Keratinocyte (primary cell): ENCODE measurements around the gene LANCL1. TPM values are rescaled to one million over a fixed set of nuclear protein-coding genes. Genes with fewer than 3 reads are reported as not detected.

Experiments used
- DNase-seq: peaks from one replicate; pipeline ENCODE4 v3.0.0-alpha.2; 2011; ENCODE audit warnings: low read depth, missing footprints, low spot score
- FAIRE-seq: peaks from 2 replicates; lab custom pipeline; 2011; peaks lifted over from hg19 to GRCh38; lab: Jason Lieb, UNC
- H2AFZ ChIP-seq: 2 replicates; pipeline ENCODE4 v1.6.0; 2012; ENCODE audit warnings: low read length, control low read depth, inconsistent platforms; ENCODE audit not compliant: control insufficient read depth
- H3K27ac ChIP-seq: 2 replicates; pipeline ENCODE4 v1.5.1; 2011; ENCODE audit warnings: low read length; ENCODE audit not compliant: control insufficient read depth, insufficient read depth
- H3K27me3 ChIP-seq: 3 replicates; pipeline ENCODE4 v1.6.0; 2011; ENCODE audit warnings: low read length; ENCODE audit not compliant: control insufficient read depth, insufficient read depth; ENCODE audit errors: extremely low read depth
- H3K36me3 ChIP-seq, 2 experiments: 2 replicates in 1 of 2; 3 replicates in 1 of 2; pipeline ENCODE4 v1.5.1; 2011; ENCODE audit warnings: low read length in 2 of 2, mild to moderate bottlenecking in 1 of 2; ENCODE audit not compliant: control insufficient read depth in 2 of 2, insufficient read depth in 2 of 2; ENCODE audit errors: extremely low read depth in 1 of 2
- H3K4me1 ChIP-seq: 3 replicates; pipeline ENCODE4 v1.5.1; 2011; ENCODE audit warnings: low read length; ENCODE audit not compliant: control insufficient read depth, insufficient read depth; ENCODE audit errors: extremely low read depth
- H3K4me2 ChIP-seq: 3 replicates; pipeline ENCODE4 v1.6.0; 2011; ENCODE audit warnings: low read depth, low read length; ENCODE audit not compliant: control insufficient read depth, insufficient read depth; ENCODE audit errors: extremely low read depth
- H3K4me3 ChIP-seq, 3 experiments: fragments of 200-600 bp in 1 of 3; sonication (generic) in 1 of 3; 2 replicates in 2 of 3; 3 replicates in 1 of 3; pipeline ENCODE4 v1.5.1; 2011 to 2016; ENCODE audit warnings: low read length in 3 of 3, mild to moderate bottlenecking in 3 of 3, control low read depth in 2 of 3, inconsistent platforms in 1 of 3, low read depth in 1 of 3, mixed read lengths in 1 of 3, mixed run types in 1 of 3, moderate library complexity in 1 of 3; ENCODE audit not compliant: control insufficient read depth in 2 of 3, insufficient read depth in 2 of 3; ENCODE audit errors: extremely low read depth in 1 of 3
- H3K79me2 ChIP-seq: 2 replicates; pipeline ENCODE4 v1.6.0; 2012; ENCODE audit warnings: low read length; ENCODE audit not compliant: control insufficient read depth, insufficient read depth
- H3K9ac ChIP-seq: 3 replicates; pipeline ENCODE4 v1.6.0; 2011; ENCODE audit warnings: low read length; ENCODE audit not compliant: control insufficient read depth, insufficient read depth; ENCODE audit errors: extremely low read depth
- H3K9me1 ChIP-seq: 3 replicates; pipeline ENCODE4 v1.6.0; 2011; ENCODE audit warnings: low read length; ENCODE audit not compliant: control insufficient read depth, insufficient read depth; ENCODE audit errors: extremely low read depth
- H3K9me3 ChIP-seq: 2 replicates; pipeline ENCODE4 v1.5.1; 2012; ENCODE audit warnings: low read depth, low read length; ENCODE audit not compliant: control insufficient read depth
- H4K20me1 ChIP-seq: 3 replicates; pipeline ENCODE4 v1.6.0; 2011; ENCODE audit warnings: low read length; ENCODE audit not compliant: control insufficient read depth, insufficient read depth; ENCODE audit errors: extremely low read depth
- CTCF ChIP-seq, 3 experiments: IDR thresholded peaks in 1 of 3; conservative IDR thresholded peaks in 1 of 3; optimal IDR thresholded peaks in 1 of 3; 2 replicates in 2 of 3; 3 replicates in 1 of 3; pipeline versions ENCODE3 to v1.5.1; 2011; ENCODE audit warnings: low read length in 3 of 3, mild to moderate bottlenecking in 3 of 3, moderate library complexity in 2 of 3, control low read depth in 1 of 3, inconsistent platforms in 1 of 3; ENCODE audit not compliant: insufficient read depth in 2 of 3; ENCODE audit errors: extremely low read depth in 1 of 3
- EZH2 ChIP-seq: IDR thresholded peaks from one replicate; pipeline ENCODE4 v1.6.1; 2012; ENCODE audit warnings: inconsistent platforms, mild to moderate bottlenecking, low read length, moderate library complexity
- dilution Hi-C: fragments of 300-500 bp; cut with MboI; formaldehyde crosslinking; loops from one replicate; pipeline ENCODE4 v1.7.0; 2020; ENCODE audit warnings: low sequenced_read_pairs; ENCODE audit not compliant: extremely low pct_ligation_motif_present
- polyA plus RNA-seq, 5 experiments: library from polyadenylated mRNA; depleted of rRNA in 3 of 5; stranded (reverse) in 3 of 5; stranded (forward) in 1 of 5; unstranded in 1 of 5; fragments of >200 nt; gene quantifications; 1 replicate in 1 of 5; 2 replicates in 3 of 5; 3 replicates in 1 of 5; pipeline versions ENCODE4 v1.2.1 to v1.2.3, GENCODE V29; 2011 to 2012; ENCODE audit warnings: missing spikeins in 2 of 5, low read depth in 1 of 5, low replicate concordance in 1 of 5

The LANCL1 gene
- polyA plus RNA-seq, 1 donor (not counting 4 experiments of a cell fraction or from before 2014, with no cell fraction given), result 86.4 TPM

GRCh38 chr2:210412660-210413059 lies 63.9 kb downstream of the LANCL1 start:
- Histone ChIP-seq H3K27ac (no peak overlapping the region), H3K36me3 (no peaks in the 10 kb centered on the region), H2AFZ (no peak overlapping the region), H3K9me1 (no peaks in the 10 kb centered on the region), H3K9me3 (no peaks in the 10 kb centered on the region), H3K4me2 (no peak overlapping the region), H4K20me1 (no peaks in the 10 kb centered on the region), H3K4me3 (no peak overlapping the region), H3K9ac (no peak overlapping the region), H3K79me2 (no peaks in the 10 kb centered on the region), H3K27me3 (no peaks in the 10 kb centered on the region), H3K4me1 (no peaks in the 10 kb centered on the region)
- FAIRE-seq (no peak), DNase-seq (no peak)
- TF ChIP-seq CTCF (optimal IDR thresholded peaks at IDR 0.05 in 1 of 3, IDR thresholded peaks at IDR 0.05 in 1 of 3, conservative IDR thresholded peaks at IDR 0.05 in 1 of 3; ENCODE audit: extremely low read depth in 1 of 3, insufficient read depth in 2 of 3, low read length in 3 of 3), result no peak
- TF ChIP-seq EZH2, result no peak
- dilution Hi-C loops, result no loop called here

GRCh38 chr2:210410542-210410941 lies 66.0 kb downstream of the LANCL1 start:
- no peak overlapping the region for H3K27ac ChIP-seq
- H3K4me1 ChIP-seq, result no peaks in the 10 kb centered on the region
- no peaks in the 10 kb centered on the region for H4K20me1 ChIP-seq
- H3K27me3 ChIP-seq, result no peaks in the 10 kb centered on the region
- FAIRE-seq (no peak), DNase-seq (no peak)
- no peaks in the 10 kb centered on the region for H3K36me3 ChIP-seq
- H2AFZ ChIP-seq, result no peak overlapping the region
- dilution Hi-C loops, result no loop called here
- no peaks in the 10 kb centered on the region for H3K79me2 ChIP-seq
- no peaks in the 10 kb centered on the region for H3K9me1 ChIP-seq
- H3K4me2 ChIP-seq, result no peak overlapping the region
- H3K4me3 ChIP-seq, result no peak overlapping the region
- no peak overlapping the region for H3K9ac ChIP-seq
- TF ChIP-seq EZH2, result no peak
- no peak for TF ChIP-seq CTCF (optimal IDR thresholded peaks at IDR 0.05 in 1 of 3, IDR thresholded peaks at IDR 0.05 in 1 of 3, conservative IDR thresholded peaks at IDR 0.05 in 1 of 3; ENCODE audit: extremely low read depth in 1 of 3, insufficient read depth in 2 of 3, low read length in 3 of 3)
- no peaks in the 10 kb centered on the region for H3K9me3 ChIP-seq
